Measurements from ENCODE around the gene IMPG1.

The IMPG1 gene

GRCh38 chr6:76072562-76072961, at the start of gene IMPG1:
TSS of gene IMPG1 (minus strand) at chr6:76072662. CDS start at chr6:76072488, 174 bp downstream.
- in situ Hi-C loops (cut with MboI; ENCODE audit: low pct_unique_long_range_greater_than_20kb, low sequenced_read_pairs), result no loop called here
- no peak for DNase-seq

- in situ Hi-C loops (cut with MboI; ENCODE audit: low pct_unique_long_range_greater_than_20kb, low sequenced_read_pairs), result no loop called here
- no peak for DNase-seq
These were observed 47.8 kb upstream of the IMPG1 start for GRCh38 chr6:76120302-76120701.

- no peak for DNase-seq
- in situ Hi-C loops (cut with MboI; ENCODE audit: low pct_unique_long_range_greater_than_20kb, low sequenced_read_pairs), result no loop called here
These were observed 819 bp upstream of the IMPG1 start for GRCh38 chr6:76073281-76073680.

GRCh38 chr6:76057469-76057868, 15.0 kb downstream of the IMPG1 start:
- in situ Hi-C loops (cut with MboI; ENCODE audit: low pct_unique_long_range_greater_than_20kb, low sequenced_read_pairs), result no loop called here
- DNase-seq, result no peak

GRCh38 chr6:76052314-76052713, 20.1 kb downstream of the IMPG1 start:
- in situ Hi-C loops (cut with MboI; ENCODE audit: low pct_unique_long_range_greater_than_20kb, low sequenced_read_pairs), result no loop called here
- DNase-seq, result no peak

- in situ Hi-C loops (cut with MboI; ENCODE audit: low pct_unique_long_range_greater_than_20kb, low sequenced_read_pairs), result no loop called here
- no peak for DNase-seq
These were observed 28.8 kb downstream of the IMPG1 start for GRCh38 chr6:76043690-76044089.

GRCh38 chr6:76035713-76036112, 36.7 kb downstream of the IMPG1 start:
- DNase-seq, result no peak
- in situ Hi-C loops (cut with MboI; ENCODE audit: low pct_unique_long_range_greater_than_20kb, low sequenced_read_pairs), result no loop called here

- no peak for DNase-seq
- in situ Hi-C loops (cut with MboI; ENCODE audit: low pct_unique_long_range_greater_than_20kb, low sequenced_read_pairs), result no loop called here
These were observed 46.4 kb downstream of the IMPG1 start for GRCh38 chr6:76026101-76026500.

GRCh38 chr6:76014626-76015530, 57.6 kb downstream of the IMPG1 start:
- DNase-seq, result no peak
- in situ Hi-C loops (cut with MboI; ENCODE audit: low pct_unique_long_range_greater_than_20kb, low sequenced_read_pairs), result no loop called here

- in situ Hi-C loops (cut with MboI; ENCODE audit: low pct_unique_long_range_greater_than_20kb, low sequenced_read_pairs), result no loop called here
- no peak for DNase-seq
These were observed 68.3 kb downstream of the IMPG1 start for GRCh38 chr6:76004202-76004601.

GRCh38 chr6:76003686-76004085, 68.8 kb downstream of the IMPG1 start:
- in situ Hi-C loops (cut with MboI; ENCODE audit: low pct_unique_long_range_greater_than_20kb, low sequenced_read_pairs), result no loop called here
- DNase-seq, result no peak

GRCh38 chr6:76003113-76003512, 69.3 kb downstream of the IMPG1 start:
- in situ Hi-C loops (cut with MboI; ENCODE audit: low pct_unique_long_range_greater_than_20kb, low sequenced_read_pairs), result no loop called here
- DNase-seq, result no peak

GRCh38 chr6:76000629-76001028, 71.8 kb downstream of the IMPG1 start:
- DNase-seq, result no peak
- in situ Hi-C loops (cut with MboI; ENCODE audit: low pct_unique_long_range_greater_than_20kb, low sequenced_read_pairs), result no loop called here

- no peak for DNase-seq
These were observed 74.8 kb downstream of the IMPG1 start for GRCh38 chr6:75997696-75998095.

GRCh38 chr6:75993236-75994162, 79.0 kb downstream of the IMPG1 start:
- DNase-seq, result no peak
- in situ Hi-C loops (cut with MboI; ENCODE audit: low pct_unique_long_range_greater_than_20kb, low sequenced_read_pairs), result no loop called here

More at GRCh38 chr6:75997696-75998095, 74.8 kb downstream of the IMPG1 start:
- in situ Hi-C loops (cut with MboI; ENCODE audit: low pct_unique_long_range_greater_than_20kb, low sequenced_read_pairs), result no loop called here

GRCh38 chr6:75991941-75992340, 80.5 kb downstream of the IMPG1 start:
- no peak for DNase-seq
- in situ Hi-C loops (cut with MboI; ENCODE audit: low pct_unique_long_range_greater_than_20kb, low sequenced_read_pairs), result no loop called here

- no peak for DNase-seq
- in situ Hi-C loops (cut with MboI; ENCODE audit: low pct_unique_long_range_greater_than_20kb, low sequenced_read_pairs), result no loop called here
These were observed 85.5 kb downstream of the IMPG1 start for GRCh38 chr6:75986935-75987334.

- in situ Hi-C loops (cut with MboI; ENCODE audit: low pct_unique_long_range_greater_than_20kb, low sequenced_read_pairs), result no loop called here
These were observed 96.6 kb downstream of the IMPG1 start for GRCh38 chr6:75975904-75976303.

GRCh38 chr6:75970093-75970492, 102.4 kb downstream of the IMPG1 start:
- DNase-seq, result no peak
- in situ Hi-C loops (cut with MboI; ENCODE audit: low pct_unique_long_range_greater_than_20kb, low sequenced_read_pairs), result no loop called here

More at GRCh38 chr6:75975904-75976303, 96.6 kb downstream of the IMPG1 start:
- DNase-seq, result no peak

- in situ Hi-C loops (cut with MboI; ENCODE audit: low pct_unique_long_range_greater_than_20kb, low sequenced_read_pairs), result no loop called here
- DNase-seq, result no peak
These were observed 104.3 kb downstream of the IMPG1 start for GRCh38 chr6:75968143-75968542.

Measured in KBM-7 (cell line).